Ovary (tissue), 9 donors: ENCODE measurements around the gene ARFIP1. TPM values are rescaled to one million over a fixed set of nuclear protein-coding genes. Genes with fewer than 3 reads are reported as not detected.

ENCODE experiments used
- DNase-seq, 5 donors: peaks; one replicate each; pipeline ENCODE4 v3.0.0-alpha.2; 2019 to 2020
- H3K27ac ChIP-seq, 2 donors: fragments of 200-600 bp; one replicate each; pipeline versions ENCODE4 v1.5.1 to v1.8.0; 2019 to 2022
- H3K27me3 ChIP-seq: fragments of 200-600 bp; one replicate; pipeline ENCODE4 v1.8.0; 2022
- H3K36me3 ChIP-seq: fragments of 200-600 bp; sonication (generic); one replicate; pipeline ENCODE4 v1.5.1; 2019
- H3K4me1 ChIP-seq: one replicate; pipeline ENCODE4 v1.8.1; 2013; ENCODE audit warnings: mild to moderate bottlenecking, moderate library complexity; ENCODE audit not compliant: insufficient read depth
- H3K4me3 ChIP-seq: fragments of 200-600 bp; sonication (generic); one replicate; pipeline ENCODE4 v1.5.1; 2017
- H3K9me3 ChIP-seq, 2 donors: fragments of 200-600 bp in 1 of 2; sonication (generic) in 1 of 2; one replicate each; pipeline versions ENCODE4 v1.5.1 to v1.8.1; 2013 to 2019; ENCODE audit warnings: mild to moderate bottlenecking in 1 of 2, moderate library complexity in 1 of 2
- CTCF ChIP-seq, 3 donors: fragments of 450-650 bp in 2 of 3; fragments of 200-600 bp in 1 of 3; IDR thresholded peaks; one replicate each; pipeline versions ENCODE4 v1.5.1 to v1.8.0; 2016 to 2022; ENCODE audit warnings: antibody characterized with exemption in 3 of 3, mild to moderate bottlenecking in 1 of 3
- EP300 ChIP-seq: sonication (generic); formaldehyde crosslinking; IDR thresholded peaks from one replicate; pipeline ENCODE4 v1.6.1; 2017; ENCODE audit warnings: antibody characterized with exemption
- POLR2A ChIP-seq: fragments of 450-650 bp; IDR thresholded peaks from one replicate; pipeline ENCODE4 v1.6.1; 2017; ENCODE audit warnings: antibody characterized with exemption, mild to moderate bottlenecking, moderate library complexity
- WGBS, 3 donors: extraction: QIAGEN DNeasy Blood & Tissue Kit in 1 of 3; methylation state at CpG; one replicate each; pipeline versions ENCODE4 v1.1.5 to v1.1.7; 2013 to 2017; 5-methylcytosine and 5-hydroxymethylcytosine counted together
- intact Hi-C, 4 donors: fragments of 100-400 bp; cut with DNase I; formaldehyde crosslinking; loops; one replicate each; pipeline versions ENCODE4 v1.11.0 to v1.15.1; 2022 to 2023
- polyA plus RNA-seq, 2 donors: library from polyadenylated mRNA; stranded (reverse); fragments of 200-250 nt in 1 of 2; fragments of 350-450 nt in 1 of 2; fragmentation: Illumina TruSeq in 1 of 2; extraction: RNeasy Lipid Tissue Mini Kit (QIAGEN cat#74804) in 1 of 2; gene quantifications; one replicate each; pipeline ENCODE4 v1.2.3, GENCODE V29; 2013 to 2014
- total RNA-seq, 7 donors: library from RNA; depleted of rRNA in 2 of 7; stranded (reverse); fragments of >200 nt in 2 of 7; fragmentation: NEBNext Ultra II Directional in 3 of 7; extraction: Animal tissue kit (Norgen Biotek cat#: 25700) in 3 of 7; gene quantifications; one replicate each; pipeline versions ENCODE4 v1.1.0 to v1.2.4, GENCODE V29; 2016 to 2023
- donor health status: DM: no; HTN: no; CAD: no; lungs with moderate emphysema.
- donor health status: DM: no; HTN: no; CAD: no.
- donor health status: Bipolar disorder and iron deficiency.
- donor health status: DM: yes; HTN: yes; CAD: no.
- donor health status: DM: no; HTN: no; CAD: no.
- donor health status: DM: yes; HTN: yes; CAD: no.

Gene ARFIP1
- total and polyA plus RNA-seq, 9 donors, result 15.6 to 47.4 (median 29.8) TPM

- Histone ChIP-seq H3K4me1 (peaks cover 4% of the 10 kb centered on the region), H3K36me3 (no peaks in the 10 kb centered on the region), H3K9me3 (no peaks in the 10 kb centered on the region), H3K4me3 (peak overlapping the region; percentile 74), H3K27ac (peak overlapping the region; percentile 70 to 81), H3K27me3 (no peaks in the 10 kb centered on the region)
- intact Hi-C loops, result no loop called here
- DNase-seq, result peak in 1 of 5 donors; percentile 22
- 0 to 1% (median 0%) methylated on average over 14 of the region's 14 CpGs for WGBS, 3 donors
- TF ChIP-seq POLR2A, result no peak
- no peak for TF ChIP-seq EP300
- no peak for TF ChIP-seq CTCF (IDR thresholded peaks at IDR 0.05)
Observed at GRCh38 chr4:152780267-152780778, 569 bp downstream of the ARFIP1 start.

DNA sequence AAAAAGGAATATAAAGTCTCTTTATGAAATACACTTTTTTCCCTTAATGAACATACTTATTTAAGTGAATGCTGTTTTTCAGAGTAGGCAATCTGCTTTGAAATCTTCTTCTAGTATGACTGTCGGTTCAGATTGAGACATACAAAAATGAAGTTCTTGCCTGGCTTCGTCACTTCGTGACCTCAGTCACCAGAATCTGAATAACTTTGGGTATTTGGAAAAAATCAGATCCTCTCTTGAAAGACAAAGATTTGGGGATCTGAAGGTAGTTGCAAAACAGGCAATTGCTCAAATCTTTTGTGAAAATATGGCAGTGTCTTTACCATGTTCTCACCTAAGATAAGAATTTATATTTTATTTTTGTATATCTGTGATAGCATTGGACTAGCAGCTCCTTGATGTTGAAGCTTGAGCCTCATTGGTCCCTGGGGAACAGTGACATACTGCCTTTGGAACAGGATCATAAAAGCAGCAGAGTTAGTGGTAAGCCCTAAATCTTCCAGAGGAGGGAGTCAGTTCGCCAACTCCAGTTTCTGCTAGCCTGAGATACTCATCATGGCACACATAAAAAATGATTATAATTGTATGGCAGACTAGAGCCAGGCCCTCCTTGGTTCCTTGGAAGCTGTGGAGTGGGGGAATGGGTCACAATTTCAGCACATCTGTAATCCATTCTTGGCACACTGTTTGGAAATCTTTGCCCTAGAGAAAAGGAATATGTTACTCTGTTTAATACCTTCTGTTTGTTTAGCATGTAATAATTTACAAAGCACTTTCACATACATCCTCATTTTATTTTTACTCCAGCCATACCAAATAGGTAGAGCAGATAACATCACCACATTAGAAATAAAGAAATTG, 5.0 kb downstream of the ARFIP1 start:
- DNase-seq, result no peak
- Histone ChIP-seq H3K4me1 (peaks cover 4% of the 10 kb centered on the region), H3K36me3 (no peaks in the 10 kb centered on the region), H3K9me3 (no peaks in the 10 kb centered on the region), H3K4me3 (no peak overlapping the region), H3K27me3 (no peaks in the 10 kb centered on the region), H3K27ac (no peak overlapping the region)
- TF ChIP-seq CTCF (IDR thresholded peaks at IDR 0.05) (no peak), EP300 (no peak), POLR2A (no peak)
- 79 to 92% (median 87%) methylated on average over 4 of the region's 4 CpGs for WGBS, 3 donors
- intact Hi-C loops, result no loop called here

- WGBS, 3 donors, result 40 to 43% (median 43%) methylated on average over 3 of the region's 3 CpGs
- no peaks in the 10 kb centered on the region for H3K27me3 ChIP-seq
- TF ChIP-seq CTCF (IDR thresholded peaks at IDR 0.05) (no peak), EP300 (no peak), POLR2A (no peak)
- no peak overlapping the region for H3K27ac ChIP-seq
- intact Hi-C loops, result no loop called here
- peaks cover 1% of the 10 kb centered on the region for H3K4me1 ChIP-seq
- no peak for DNase-seq
- H3K36me3 ChIP-seq, result no peaks in the 10 kb centered on the region
- no peaks in the 10 kb centered on the region for H3K9me3 ChIP-seq
- H3K4me3 ChIP-seq, result no peak overlapping the region
Observed at GRCh38 chr4:152785639-152786615, 6.2 kb downstream of the ARFIP1 start.

GRCh38 chr4:152786627-152787026, 6.9 kb downstream of the ARFIP1 start:
- Histone ChIP-seq H3K36me3 (no peaks in the 10 kb centered on the region), H3K4me1 (peaks cover 1% of the 10 kb centered on the region), H3K27ac (no peak overlapping the region), H3K27me3 (no peaks in the 10 kb centered on the region), H3K4me3 (no peak overlapping the region), H3K9me3 (no peaks in the 10 kb centered on the region)
- TF ChIP-seq CTCF (IDR thresholded peaks at IDR 0.05) (no peak), EP300 (no peak), POLR2A (no peak)
- DNase-seq, result no peak
- 95 to 98% (median 97%) methylated on average over 1 of the region's 1 CpG for WGBS, 3 donors
- intact Hi-C loops, result no loop called here
